ENCODE measurements around the gene KRTAP22-2. TPM values are rescaled to one million over a fixed set of nuclear protein-coding genes. Genes with fewer than 3 reads are reported as not detected.

Gene KRTAP22-2
- total RNA-seq, result not detected
- not detected for total RNA-seq (2013)

DNA sequence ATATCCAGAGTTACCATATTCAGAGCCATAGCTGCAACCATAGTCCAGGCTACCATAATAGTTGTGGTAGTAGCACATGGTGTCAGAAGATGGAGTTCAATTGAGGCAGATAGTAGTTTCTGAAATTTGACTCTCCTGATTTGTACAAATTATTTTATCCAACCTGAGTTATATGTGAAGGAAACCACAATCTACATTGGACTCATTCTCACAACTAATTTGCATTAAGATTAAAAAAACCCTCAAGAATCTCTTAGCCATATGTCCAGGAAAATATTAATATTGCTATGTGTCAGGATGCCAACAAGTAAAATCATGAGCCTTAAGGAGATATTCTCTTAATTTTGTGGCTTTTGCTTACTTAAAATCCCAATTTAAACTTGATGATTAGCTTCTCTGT lies at the start of gene KRTAP22-2:
Gene KRTAP22-2, minus strand, starts transcription at position 101 of the 400 bp plus-strand sequence.
- Histone ChIP-seq H3K9me3 (ENCODE audit: control insufficient read depth, insufficient read depth, low read length) (no peaks in the 10 kb centered on the region), H3K4me1 (ENCODE audit: control insufficient read depth, insufficient read depth, low read length) (no peaks in the 10 kb centered on the region), H3K4me3 (ENCODE audit: low read length) (no peak within 1 kb of the TSS), H3K27ac (ENCODE audit: low read length) (no peak within 1 kb of the TSS), H3K27me3 (ENCODE audit: control insufficient read depth, insufficient read depth, low read length) (no peaks in the 10 kb centered on the region), H3K36me3 (ENCODE audit: control insufficient read depth, insufficient read depth, low read length) (no peaks in the 10 kb centered on the region)
- DNase-seq (no peak), ATAC-seq (no peak)
- no peak within 1 kb of the TSS for H3K4me3 Mint-ChIP-seq
- intact Hi-C loops (cut with micrococcal nuclease), result no loop called here
- H3K36me3 Mint-ChIP-seq, result peaks cover under 1% of the 10 kb centered on the region
- no peaks in the 10 kb centered on the region for H3K27me3 Mint-ChIP-seq (ENCODE audit: low read depth in 2 of 2)
- TF ChIP-seq, protein P1, sequence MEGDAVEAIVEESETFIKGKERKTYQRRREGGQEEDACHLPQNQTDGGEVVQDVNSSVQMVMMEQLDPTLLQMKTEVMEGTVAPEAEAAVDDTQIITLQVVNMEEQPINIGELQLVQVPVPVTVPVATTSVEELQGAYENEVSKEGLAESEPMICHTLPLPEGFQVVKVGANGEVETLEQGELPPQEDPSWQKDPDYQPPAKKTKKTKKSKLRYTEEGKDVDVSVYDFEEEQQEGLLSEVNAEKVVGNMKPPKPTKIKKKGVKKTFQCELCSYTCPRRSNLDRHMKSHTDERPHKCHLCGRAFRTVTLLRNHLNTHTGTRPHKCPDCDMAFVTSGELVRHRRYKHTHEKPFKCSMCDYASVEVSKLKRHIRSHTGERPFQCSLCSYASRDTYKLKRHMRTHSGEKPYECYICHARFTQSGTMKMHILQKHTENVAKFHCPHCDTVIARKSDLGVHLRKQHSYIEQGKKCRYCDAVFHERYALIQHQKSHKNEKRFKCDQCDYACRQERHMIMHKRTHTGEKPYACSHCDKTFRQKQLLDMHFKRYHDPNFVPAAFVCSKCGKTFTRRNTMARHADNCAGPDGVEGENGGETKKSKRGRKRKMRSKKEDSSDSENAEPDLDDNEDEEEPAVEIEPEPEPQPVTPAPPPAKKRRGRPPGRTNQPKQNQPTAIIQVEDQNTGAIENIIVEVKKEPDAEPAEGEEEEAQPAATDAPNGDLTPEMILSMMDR (IDR thresholded peaks at IDR 0.05), result no peak
- H3K4me1 Mint-ChIP-seq, result no peaks in the 10 kb centered on the region
- H3K27ac Mint-ChIP-seq, result no peak within 1 kb of the TSS
- peaks cover 6 to 9% of the 10 kb centered on the region in 2 donors for H3K9me3 Mint-ChIP-seq

DNA sequence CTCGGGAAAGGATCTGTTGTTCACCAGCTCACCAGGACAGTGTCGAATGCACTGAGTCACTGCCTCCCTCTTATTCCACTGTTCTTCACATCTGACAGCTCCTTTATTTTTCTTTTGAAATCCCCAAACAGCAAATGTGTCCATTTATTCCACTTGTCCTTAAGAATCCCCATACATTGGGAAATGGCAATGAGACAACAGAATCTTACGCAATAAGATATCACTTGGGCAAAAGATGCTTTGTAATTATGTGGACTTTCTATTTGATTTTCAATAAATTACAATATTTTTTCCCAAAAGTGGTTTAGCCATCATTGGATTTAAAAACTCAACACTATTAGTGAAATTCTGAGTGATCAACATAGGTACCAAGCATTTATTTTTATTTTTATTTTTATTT lies 48.5 kb upstream of the KRTAP22-2 start:
- 84% methylated on average over 2 of the region's 3 CpGs for WGBS (ENCODE audit: insufficient coverage)

DNA sequence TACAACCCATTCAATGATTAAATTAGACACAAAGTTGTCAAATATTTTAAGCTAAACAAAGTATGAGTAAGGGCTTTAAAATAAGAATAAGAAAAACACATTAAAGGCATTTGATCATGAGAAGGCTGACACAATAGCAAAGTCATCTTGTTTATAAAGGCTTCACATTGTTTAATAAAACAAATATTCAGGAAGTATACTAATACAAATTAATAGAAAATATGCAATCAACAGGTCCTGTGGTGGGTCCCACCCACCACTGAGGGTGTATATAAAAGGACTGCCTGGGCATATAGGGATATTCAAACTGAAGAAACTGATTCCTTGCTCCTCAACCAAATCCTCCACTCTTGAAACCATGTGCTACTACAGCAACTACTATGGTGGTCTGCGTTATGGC lies 44.7 kb upstream of the KRTAP22-2 start, which contains the start of gene KRTAP20-2:
Gene KRTAP20-2, plus strand, starts transcription at position 301 of the 400 bp plus-strand sequence. Its CDS starts 58 bp downstream, at position 359.
- no peaks in the 10 kb centered on the region for H3K4me1 Mint-ChIP-seq
- ATAC-seq (no peak), DNase-seq (no peak)
- H3K9me3 Mint-ChIP-seq, result peaks cover 13 to 17% of the 10 kb centered on the region in 2 donors
- no peaks in the 10 kb centered on the region for H3K27me3 Mint-ChIP-seq (ENCODE audit: low read depth in 2 of 2)
- 100% methylated on average over 1 of the region's 1 CpG for WGBS (ENCODE audit: insufficient coverage)
- H3K27ac Mint-ChIP-seq, result no peak within 1 kb of the TSS
- H3K4me3 ChIP-seq (ENCODE audit: low read length), result no peak within 1 kb of the TSS
- H3K36me3 ChIP-seq (ENCODE audit: control insufficient read depth, insufficient read depth, low read length), result no peaks in the 10 kb centered on the region
- no peaks in the 10 kb centered on the region for H3K4me1 ChIP-seq (ENCODE audit: control insufficient read depth, insufficient read depth, low read length)
- H3K27ac ChIP-seq (ENCODE audit: low read length), result no peak within 1 kb of the TSS
- intact Hi-C loops (cut with micrococcal nuclease), result no loop called here
- H3K36me3 Mint-ChIP-seq, result no peaks in the 10 kb centered on the region
- H3K4me3 Mint-ChIP-seq, result no peak within 1 kb of the TSS
- no peaks in the 10 kb centered on the region for H3K27me3 ChIP-seq (ENCODE audit: control insufficient read depth, insufficient read depth, low read length)
- H3K9me3 ChIP-seq (ENCODE audit: control insufficient read depth, insufficient read depth, low read length), result no peaks in the 10 kb centered on the region
- TF ChIP-seq, protein P1 (IDR thresholded peaks at IDR 0.05), result no peak

More for the DNA sequence above, 48.5 kb upstream of the KRTAP22-2 start:
- no peaks in the 10 kb centered on the region for H3K36me3 Mint-ChIP-seq
- intact Hi-C loops (cut with micrococcal nuclease), result no loop called here
- H3K4me1 Mint-ChIP-seq, result no peaks in the 10 kb centered on the region
- Histone ChIP-seq H3K27ac (ENCODE audit: low read length) (no peak overlapping the region), H3K27me3 (ENCODE audit: control insufficient read depth, insufficient read depth, low read length) (no peaks in the 10 kb centered on the region), H3K36me3 (ENCODE audit: control insufficient read depth, insufficient read depth, low read length) (no peaks in the 10 kb centered on the region), H3K9me3 (ENCODE audit: control insufficient read depth, insufficient read depth, low read length) (no peaks in the 10 kb centered on the region), H3K4me3 (ENCODE audit: low read length) (no peak overlapping the region), H3K4me1 (ENCODE audit: control insufficient read depth, insufficient read depth, low read length) (no peaks in the 10 kb centered on the region)
- no peaks in the 10 kb centered on the region for H3K27me3 Mint-ChIP-seq (ENCODE audit: low read depth in 2 of 2)
- TF ChIP-seq, protein P1 (IDR thresholded peaks at IDR 0.05), result no peak
- no peak overlapping the region for H3K4me3 Mint-ChIP-seq
- DNase-seq (no peak), ATAC-seq (no peak)
- no peak overlapping the region for H3K27ac Mint-ChIP-seq
- H3K9me3 Mint-ChIP-seq, result peaks cover 13 to 15% of the 10 kb centered on the region in 2 donors

DNA sequence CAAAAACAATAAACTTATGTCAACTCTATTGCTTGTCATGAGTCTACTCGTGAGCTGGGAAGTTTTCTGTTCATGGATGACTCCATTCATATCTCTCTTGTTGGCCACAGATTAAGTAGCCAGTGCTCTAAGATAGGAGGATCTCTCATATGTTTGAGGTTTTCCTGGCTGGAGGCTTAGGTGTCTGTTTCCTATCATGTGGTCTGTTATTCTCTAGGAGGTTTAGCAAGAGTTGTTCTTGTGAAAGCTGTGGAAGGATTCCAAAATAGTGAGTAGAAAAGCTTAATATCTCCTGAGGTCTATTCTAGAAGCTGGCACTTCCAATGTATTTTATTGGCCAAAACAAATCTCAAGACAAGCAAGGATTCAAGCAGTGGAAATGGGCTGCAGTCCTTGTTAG lies 39.0 kb upstream of the KRTAP22-2 start:
- no peaks in the 10 kb centered on the region for H3K4me1 ChIP-seq (ENCODE audit: control insufficient read depth, insufficient read depth, low read length)
- H3K27me3 Mint-ChIP-seq (ENCODE audit: low read depth in 2 of 2), result no peaks in the 10 kb centered on the region
- H3K27ac Mint-ChIP-seq, result no peak overlapping the region
- ATAC-seq (no peak), DNase-seq (no peak)
- peaks cover 10% of the 10 kb centered on the region for H3K9me3 ChIP-seq (ENCODE audit: control insufficient read depth, insufficient read depth, low read length)
- intact Hi-C loops (cut with micrococcal nuclease), result no loop called here
- peaks cover 10 to 13% of the 10 kb centered on the region in 2 donors for H3K9me3 Mint-ChIP-seq
- no peaks in the 10 kb centered on the region for H3K27me3 ChIP-seq (ENCODE audit: control insufficient read depth, insufficient read depth, low read length)
- no peak overlapping the region for H3K4me3 ChIP-seq (ENCODE audit: low read length)
- no peaks in the 10 kb centered on the region for H3K4me1 Mint-ChIP-seq
- peaks cover 9% of the 10 kb centered on the region for H3K36me3 Mint-ChIP-seq
- no peak overlapping the region for H3K27ac ChIP-seq (ENCODE audit: low read length)
- TF ChIP-seq, protein P1 (IDR thresholded peaks at IDR 0.05), result no peak
- 88% methylated on average over 1 of the region's 1 CpG for WGBS (ENCODE audit: insufficient coverage)
- H3K36me3 ChIP-seq (ENCODE audit: control insufficient read depth, insufficient read depth, low read length), result no peaks in the 10 kb centered on the region
- no peak overlapping the region for H3K4me3 Mint-ChIP-seq
